HUES48 (cell line): ENCODE results near the gene TCF3.
"Not testable (repeated sequence)": the region's sequence is repeated elsewhere in the genome, so short reads cannot be mapped to it uniquely, and the experiment has no call there.

Source experiments
- H3K27ac ChIP-seq: one replicate; pipeline ENCODE4 v1.7.0; 2013; ENCODE audit warnings: low read depth, low read length, inconsistent platforms
- H3K27me3 ChIP-seq: 2 replicates; pipeline ENCODE4 v1.6.1; 2013; ENCODE audit warnings: mild to moderate bottlenecking, low read length; ENCODE audit not compliant: control insufficient read depth, insufficient read depth
- H3K36me3 ChIP-seq: 2 replicates; pipeline ENCODE4 v1.6.1; 2013; ENCODE audit warnings: low read length; ENCODE audit not compliant: control insufficient read depth, insufficient read depth
- H3K4me1 ChIP-seq: 2 replicates; pipeline ENCODE4 v1.6.1; 2013; ENCODE audit warnings: mild to moderate bottlenecking, low read length; ENCODE audit not compliant: control insufficient read depth, insufficient read depth
- H3K4me3 ChIP-seq: 2 replicates; pipeline ENCODE4 v1.5.1; 2013; ENCODE audit warnings: mild to moderate bottlenecking, low read depth, low read length
- H3K9ac ChIP-seq: 2 replicates; pipeline ENCODE4 v1.6.1; 2013; ENCODE audit warnings: mild to moderate bottlenecking, low read depth, low read length, moderate library complexity
- H3K9me3 ChIP-seq: 2 replicates; pipeline ENCODE4 v1.6.1; 2013; ENCODE audit warnings: low read length; ENCODE audit not compliant: control insufficient read depth, insufficient read depth

TCF3 gene

DNA sequence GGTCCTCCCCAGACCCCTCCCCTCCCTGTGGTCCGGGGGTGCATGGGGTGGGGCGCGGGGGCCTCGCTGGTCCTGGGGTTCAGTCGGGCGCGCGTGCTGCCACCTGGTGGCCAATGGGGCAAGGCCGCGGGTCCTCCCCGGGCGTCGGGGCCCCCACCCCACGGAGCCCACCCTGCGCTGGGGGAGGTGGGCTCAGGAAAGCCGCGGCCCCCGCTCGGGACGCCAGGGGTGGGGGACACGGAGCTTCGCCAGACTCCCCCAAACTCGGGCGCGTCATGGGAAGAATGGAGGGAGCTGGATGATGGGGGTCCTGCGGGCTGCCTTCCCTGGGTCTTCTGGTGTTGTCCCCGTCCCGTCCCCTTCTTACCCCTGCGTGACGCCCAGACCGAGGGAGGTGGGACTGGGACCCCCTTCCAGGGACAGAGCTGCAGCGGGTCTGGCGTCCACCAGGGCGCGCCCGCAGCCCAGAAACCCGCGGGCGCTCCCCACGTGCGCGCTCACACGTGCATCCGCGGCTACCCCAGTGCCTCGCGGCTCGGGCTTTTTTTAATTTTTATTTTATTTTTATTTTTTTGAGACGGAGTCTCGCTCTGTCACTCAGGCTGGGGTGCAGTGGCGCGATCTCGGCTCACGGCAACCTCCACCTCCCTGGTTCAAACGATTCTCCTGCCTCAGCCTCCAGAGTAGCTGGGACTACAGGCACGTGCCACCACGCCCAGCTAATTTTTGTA, 19.8 kb upstream of the TCF3 start:
- H3K9me3 ChIP-seq, result no peaks in the 10 kb centered on the region
- peaks cover 96% of the 10 kb centered on the region for H3K27me3 ChIP-seq
- no peak overlapping the region for H3K27ac ChIP-seq
- no peak overlapping the region for H3K9ac ChIP-seq
- no peaks in the 10 kb centered on the region for H3K36me3 ChIP-seq
- peak overlapping the region; percentile 48 for H3K4me3 ChIP-seq
- no peaks in the 10 kb centered on the region for H3K4me1 ChIP-seq

DNA sequence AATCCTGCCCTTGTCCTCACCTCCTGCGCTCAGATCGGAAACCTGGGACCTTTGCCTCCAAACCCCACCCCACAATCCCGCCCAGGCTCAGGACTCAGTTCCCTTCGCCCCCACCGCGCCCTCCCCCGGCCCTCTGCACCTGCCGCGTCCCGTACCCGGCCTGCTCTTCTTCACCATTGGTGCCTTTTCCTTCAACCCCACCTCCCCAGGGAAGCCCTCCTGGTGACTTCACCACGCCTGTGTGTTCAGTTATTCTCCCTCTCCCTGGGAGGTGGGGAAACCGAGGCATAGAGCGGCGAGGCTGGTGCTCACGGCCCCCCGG, 19.3 kb upstream of the TCF3 start:
- Histone ChIP-seq H3K9ac (no peak overlapping the region), H3K4me1 (no peaks in the 10 kb centered on the region), H3K36me3 (no peaks in the 10 kb centered on the region), H3K4me3 (peak overlapping the region; percentile 48; the same call in 1 of the 2 replicates), H3K27ac (no peak overlapping the region), H3K27me3 (peaks cover 92% of the 10 kb centered on the region), H3K9me3 (no peaks in the 10 kb centered on the region)

DNA sequence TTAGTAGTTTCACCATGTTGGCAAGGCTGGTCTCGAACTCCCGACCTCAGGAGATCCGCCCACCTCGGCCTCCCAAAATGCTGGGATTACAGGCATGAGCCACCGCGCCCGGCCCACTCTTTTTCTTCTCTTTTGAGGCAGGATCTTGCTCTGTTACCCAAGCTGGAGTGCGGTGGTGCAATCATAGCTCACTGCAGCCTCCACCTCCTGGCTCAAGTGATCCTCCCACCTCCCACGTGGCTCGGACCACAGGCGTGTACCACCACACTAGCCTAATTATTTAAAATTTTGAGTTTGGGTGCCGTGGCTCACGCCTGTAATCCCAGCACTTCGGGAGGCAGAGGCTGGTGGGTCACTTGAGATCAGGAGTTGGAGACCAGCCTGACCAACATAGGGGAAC, 18.3 kb upstream of the TCF3 start:
- H3K27ac ChIP-seq, H3K36me3 ChIP-seq, H3K4me3 ChIP-seq, H3K9ac ChIP-seq, H3K9me3 ChIP-seq, H3K4me1 ChIP-seq: not testable (repeated sequence)
- H3K27me3 ChIP-seq, result peaks cover 83% of the 10 kb centered on the region

DNA sequence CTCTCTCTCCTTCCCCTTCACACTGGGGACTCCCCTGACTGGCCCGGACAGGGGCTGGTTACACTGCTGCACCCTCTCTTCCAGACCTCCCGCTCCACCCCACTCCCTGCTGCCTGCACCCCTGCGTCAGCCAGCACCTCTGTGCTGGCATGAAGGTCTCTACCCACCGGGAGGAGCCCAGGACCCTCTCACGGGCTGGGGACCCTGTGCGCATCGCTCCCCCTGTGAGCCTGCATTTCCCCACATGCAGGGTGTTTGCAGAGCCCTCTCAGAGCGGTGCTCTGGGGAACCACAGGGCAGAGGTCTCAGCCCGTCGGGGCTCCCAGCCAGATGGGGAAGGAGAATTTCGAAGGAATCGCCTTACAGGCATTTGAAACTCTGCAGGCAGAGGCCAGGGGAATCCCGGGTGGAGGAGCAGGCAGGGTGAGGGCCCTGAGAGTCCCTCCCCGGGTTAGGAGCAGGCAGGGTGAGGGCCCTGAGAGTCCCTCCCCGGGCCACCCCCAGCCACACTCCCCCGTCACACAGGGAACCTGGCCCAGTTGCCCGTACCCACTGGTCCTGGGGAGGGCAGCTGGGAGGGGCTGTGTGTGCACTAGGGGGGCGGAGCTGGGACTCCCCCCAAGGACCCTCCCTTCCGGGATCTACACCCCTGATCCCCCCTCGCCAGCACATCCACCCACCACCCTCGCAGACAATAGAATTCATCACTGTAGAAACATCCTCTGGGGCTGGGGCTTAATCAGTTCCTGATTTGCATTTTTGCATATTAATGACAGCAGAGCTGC, 16.3 kb upstream of the TCF3 start:
- Histone ChIP-seq H3K36me3 (no peaks in the 10 kb centered on the region), H3K9me3 (no peaks in the 10 kb centered on the region), H3K9ac (no peak overlapping the region), H3K27me3 (peaks cover 64% of the 10 kb centered on the region), H3K27ac (no peak overlapping the region), H3K4me1 (no peaks in the 10 kb centered on the region), H3K4me3 (peak overlapping the region; percentile 49)

DNA sequence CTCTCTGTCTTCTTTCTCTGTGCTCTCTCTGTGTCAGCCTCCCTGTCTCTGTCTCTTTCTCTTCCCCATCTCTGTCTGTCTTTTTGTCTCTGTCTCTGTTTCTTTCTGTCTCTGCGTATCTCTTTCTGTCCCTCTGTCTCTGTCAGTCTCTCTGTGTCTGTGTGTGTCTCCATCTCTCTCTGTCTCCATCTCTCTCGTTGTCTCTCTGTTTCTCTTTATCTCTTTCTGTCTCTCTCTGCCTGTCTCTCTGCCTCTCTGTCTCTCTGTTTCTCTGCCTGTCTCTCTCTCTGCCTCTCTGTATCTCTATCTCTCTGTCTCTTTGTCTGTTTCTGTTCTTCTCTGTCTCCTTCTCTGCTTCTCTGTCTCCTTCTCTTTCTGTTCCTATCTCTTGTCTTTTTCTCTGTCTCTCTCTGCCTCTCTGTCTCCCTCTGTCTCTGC, 15.7 kb upstream of the TCF3 start:
- Histone ChIP-seq H3K36me3 (no peaks in the 10 kb centered on the region), H3K4me3 (peak overlapping the region; percentile 49; the same call in 1 of the 2 replicates), H3K4me1 (no peaks in the 10 kb centered on the region), H3K9me3 (no peaks in the 10 kb centered on the region), H3K27ac (no peak overlapping the region), H3K9ac (no peak overlapping the region), H3K27me3 (peaks cover 58% of the 10 kb centered on the region)

DNA sequence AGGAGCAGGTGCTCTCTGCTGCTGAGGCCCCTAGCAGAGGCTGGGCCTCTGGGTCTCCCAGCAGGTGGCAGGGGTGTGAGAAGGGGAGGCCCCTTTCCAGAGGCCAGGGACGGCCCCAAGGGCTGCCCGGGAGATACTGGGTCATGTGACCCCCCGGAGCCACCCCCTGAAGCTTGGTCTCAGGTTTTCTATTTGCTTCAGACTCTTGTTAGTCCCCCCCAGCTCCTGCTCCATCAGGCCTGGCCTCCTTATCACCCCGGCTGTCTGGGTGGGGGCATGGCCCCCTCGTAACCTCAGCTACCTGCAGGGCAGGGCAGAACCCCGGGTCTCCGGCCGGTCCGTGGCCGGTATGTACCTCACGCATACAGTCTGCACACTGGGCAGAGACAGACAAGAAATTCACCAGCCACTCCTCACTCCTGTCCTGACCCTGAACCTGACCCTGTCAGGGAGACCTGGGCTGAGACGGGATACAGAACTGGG, 13.2 kb upstream of the TCF3 start:
- H3K9ac ChIP-seq, result no peak overlapping the region
- no peaks in the 10 kb centered on the region for H3K36me3 ChIP-seq
- H3K27me3 ChIP-seq, result peaks cover 35% of the 10 kb centered on the region
- H3K4me1 ChIP-seq, result no peaks in the 10 kb centered on the region
- no peak overlapping the region for H3K4me3 ChIP-seq
- H3K27ac ChIP-seq, result no peak overlapping the region
- H3K9me3 ChIP-seq, result no peaks in the 10 kb centered on the region

DNA sequence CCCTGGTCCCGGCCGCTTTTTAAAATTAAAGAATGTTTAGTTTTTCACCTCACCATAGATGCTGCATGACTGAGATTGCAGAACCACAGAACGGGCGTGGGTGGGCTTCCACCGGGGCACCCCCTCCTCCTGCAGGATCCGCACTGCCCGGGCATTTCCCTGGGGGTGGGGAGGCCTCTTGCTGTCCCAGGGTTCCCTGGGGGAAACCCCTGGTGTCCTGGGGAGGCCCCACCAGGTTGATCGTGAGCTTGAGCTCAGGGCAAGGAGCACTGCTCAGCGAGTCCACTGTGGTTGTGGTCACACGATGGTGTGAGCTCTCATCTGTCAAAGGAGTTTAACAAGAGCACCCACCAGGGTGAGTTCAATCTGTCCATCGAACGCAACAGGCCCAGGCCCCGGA, 11.4 kb upstream of the TCF3 start:
- H3K27me3 ChIP-seq, result peaks cover 17% of the 10 kb centered on the region
- no peaks in the 10 kb centered on the region for H3K36me3 ChIP-seq
- H3K4me3 ChIP-seq, result no peak overlapping the region
- no peak overlapping the region for H3K27ac ChIP-seq
- no peaks in the 10 kb centered on the region for H3K9me3 ChIP-seq
- no peaks in the 10 kb centered on the region for H3K4me1 ChIP-seq
- H3K9ac ChIP-seq, result no peak overlapping the region

DNA sequence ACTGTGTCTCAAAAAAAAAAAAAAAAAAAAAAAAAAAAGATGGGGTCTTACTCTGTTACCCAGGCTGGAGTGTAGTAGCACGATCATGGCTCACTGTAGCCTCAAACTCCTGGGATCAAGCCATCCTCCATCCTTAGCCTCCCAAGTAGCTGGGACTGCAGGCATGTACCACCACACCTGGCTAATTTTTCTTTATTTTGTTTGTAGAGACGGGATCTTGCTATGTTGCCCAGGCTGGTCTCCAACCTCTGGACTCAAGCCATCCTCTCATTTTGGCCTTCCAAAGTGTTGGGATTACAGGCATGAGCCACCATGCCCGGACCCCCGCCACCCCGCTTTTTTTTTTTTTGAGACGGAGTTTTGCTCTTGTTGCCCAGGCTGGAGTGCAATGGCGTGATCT, 10.8 kb upstream of the TCF3 start:
- H3K9ac ChIP-seq, H3K4me1 ChIP-seq, H3K36me3 ChIP-seq, H3K9me3 ChIP-seq, H3K27ac ChIP-seq, H3K4me3 ChIP-seq: not testable (repeated sequence)
- peaks cover 11% of the 10 kb centered on the region for H3K27me3 ChIP-seq

DNA sequence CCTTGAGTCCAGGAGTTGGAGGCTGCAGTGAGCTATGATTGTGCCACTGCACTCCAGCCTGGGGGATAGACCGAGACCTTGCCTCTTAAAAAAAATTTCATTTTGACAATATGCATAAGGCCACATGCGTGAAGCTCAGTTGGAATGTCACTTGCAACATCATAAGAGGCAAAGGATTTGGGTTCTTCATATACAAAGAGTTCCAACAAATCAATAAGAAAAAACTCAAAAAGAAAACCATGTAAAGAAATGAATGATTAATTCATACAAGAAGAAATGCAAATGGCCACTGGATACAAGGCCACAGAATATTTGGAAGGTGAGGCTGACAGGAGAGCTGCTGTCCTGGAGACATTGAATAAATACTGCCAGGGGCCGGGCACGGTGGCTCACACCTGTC, 9.6 kb upstream of the TCF3 start:
- H3K27ac ChIP-seq, result no peak overlapping the region
- H3K4me1 ChIP-seq, result no peaks in the 10 kb centered on the region
- H3K27me3 ChIP-seq, result no peaks in the 10 kb centered on the region
- H3K36me3 ChIP-seq, result no peaks in the 10 kb centered on the region
- no peaks in the 10 kb centered on the region for H3K9me3 ChIP-seq
- no peak overlapping the region for H3K9ac ChIP-seq
- H3K4me3 ChIP-seq, result no peak overlapping the region

DNA sequence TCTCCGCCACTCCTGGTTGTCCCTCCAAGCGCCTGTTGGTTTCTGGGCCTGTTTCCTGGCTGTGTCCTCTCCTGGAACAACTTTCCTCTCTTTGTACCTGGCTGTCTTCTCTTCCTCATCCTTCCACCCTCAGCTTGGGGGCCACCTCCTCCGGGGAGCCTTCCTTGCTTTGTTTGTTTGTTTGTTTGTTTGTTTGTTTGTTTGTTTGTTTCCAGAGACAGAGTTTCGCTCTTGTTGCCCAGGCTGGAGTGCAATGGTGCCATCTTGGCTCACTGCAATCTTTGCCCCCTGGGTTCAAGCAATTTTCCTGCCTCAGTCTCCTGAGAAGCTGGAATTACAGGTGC, 6.6 kb upstream of the TCF3 start:
- Histone ChIP-seq H3K4me3 (no peak overlapping the region), H3K4me1 (no peaks in the 10 kb centered on the region), H3K27ac (no peak overlapping the region), H3K9ac (no peak overlapping the region), H3K27me3 (no peaks in the 10 kb centered on the region), H3K36me3 (no peaks in the 10 kb centered on the region), H3K9me3 (no peaks in the 10 kb centered on the region)
